Right atrium auricular region (tissue), 2 donors: ENCODE measurements around the gene LASP1. TPM values are rescaled to one million over a fixed set of nuclear protein-coding genes. Genes with fewer than 3 reads are reported as not detected.

Source experiments
- DNase-seq: peaks from one replicate; pipeline ENCODE4 v3.0.0-alpha.2; 2019; ENCODE audit warnings: low spot score
- H3K27ac ChIP-seq, 2 donors: fragments of 200-600 bp; sonication (generic); 1 replicate in 1 of 2; 2 replicates in 1 of 2; pipeline ENCODE4 v1.5.1; 2016 to 2019
- H3K27me3 ChIP-seq, 2 donors: fragments of 200-600 bp; sonication (generic); one replicate each; pipeline versions ENCODE4 v1.5.1 to v1.6.0; 2017 to 2019
- H3K36me3 ChIP-seq: fragments of 200-600 bp; sonication (generic); one replicate; pipeline ENCODE4 v1.5.1; 2016
- H3K4me1 ChIP-seq, 2 donors: fragments of 200-600 bp; sonication (generic); one replicate each; pipeline versions ENCODE4 v1.5.1 to v1.6.0; 2017 to 2019
- H3K4me3 ChIP-seq, 2 donors: fragments of 200-600 bp; sonication (generic); 1 replicate in 1 of 2; 2 replicates in 1 of 2; pipeline ENCODE4 v1.5.1; 2017 to 2019; ENCODE audit warnings: mild to moderate bottlenecking in 1 of 2, moderate library complexity in 1 of 2
- H3K9me3 ChIP-seq, 2 donors: fragments of 200-600 bp; sonication (generic); one replicate each; pipeline ENCODE4 v1.5.1; 2019
- CTCF ChIP-seq, 2 donors: fragments of 200-600 bp; sonication (generic); IDR thresholded peaks; one replicate each; pipeline ENCODE4 v1.5.1; 2019; ENCODE audit warnings: antibody characterized with exemption in 2 of 2
- total RNA-seq, 2 donors: library from RNA; depleted of rRNA; stranded (reverse); fragments of >200 nt; gene quantifications; one replicate each; pipeline ENCODE4 v1.1.0, GENCODE V29; 2016

LASP1 gene
- total RNA-seq, 2 donors from 2014 or later, result 34.2 to 65.4 TPM

GRCh38 chr17:38857271-38857670 lies 12.6 kb upstream of the LASP1 start:
- peaks cover 0 to 13% of the 10 kb centered on the region in 2 donors for H3K4me1 ChIP-seq
- no peak overlapping the region for H3K27ac ChIP-seq
- H3K27me3 ChIP-seq, result no peaks in the 10 kb centered on the region
- H3K9me3 ChIP-seq, result no peaks in the 10 kb centered on the region
- no peak overlapping the region for H3K4me3 ChIP-seq
- H3K36me3 ChIP-seq, result peaks cover 4% of the 10 kb centered on the region
- no peak for DNase-seq
- TF ChIP-seq CTCF (IDR thresholded peaks at IDR 0.05), result no peak

GRCh38 chr17:38861399-38861843 lies 8.4 kb upstream of the LASP1 start:
- no peak for TF ChIP-seq CTCF (IDR thresholded peaks at IDR 0.05)
- H3K27me3 ChIP-seq, result no peaks in the 10 kb centered on the region
- H3K36me3 ChIP-seq, result no peaks in the 10 kb centered on the region
- H3K27ac ChIP-seq, result no peak overlapping the region
- H3K4me1 ChIP-seq, result no peaks in the 10 kb centered on the region
- H3K9me3 ChIP-seq, result no peaks in the 10 kb centered on the region
- no peak overlapping the region for H3K4me3 ChIP-seq
- no peak for DNase-seq

- Histone ChIP-seq H3K4me1 (peaks cover 0 to 14% of the 10 kb centered on the region in 2 donors), H3K27me3 (no peaks in the 10 kb centered on the region), H3K27ac (no peak overlapping the region), H3K36me3 (no peaks in the 10 kb centered on the region), H3K4me3 (no peak overlapping the region), H3K9me3 (no peaks in the 10 kb centered on the region)
- no peak for DNase-seq
- no peak for TF ChIP-seq CTCF (IDR thresholded peaks at IDR 0.05)
These were observed 5.0 kb upstream of the LASP1 start for GRCh38 chr17:38864636-38865398.

- Histone ChIP-seq H3K9me3 (no peaks in the 10 kb centered on the region), H3K27ac (peak overlapping the region; percentile 95 to 96), H3K4me3 (peak overlapping the region; percentile 21 to 94), H3K36me3 (no peaks in the 10 kb centered on the region), H3K4me1 (peaks cover 0 to 29% of the 10 kb centered on the region in 2 donors), H3K27me3 (no peaks in the 10 kb centered on the region)
- TF ChIP-seq CTCF (IDR thresholded peaks at IDR 0.05), result peak in 1 of 2 donors; percentile 21
- DNase-seq, result peak; percentile 72
These were observed 2.5 kb upstream of the LASP1 start for GRCh38 chr17:38867179-38867967.

- peak; percentile 87 for DNase-seq
- no peaks in the 10 kb centered on the region for H3K27me3 ChIP-seq
- TF ChIP-seq CTCF (IDR thresholded peaks at IDR 0.05), result no peak
These were observed 1.7 kb upstream of the LASP1 start for GRCh38 chr17:38867968-38868816.

More at GRCh38 chr17:38867968-38868816, 1.7 kb upstream of the LASP1 start:
- Histone ChIP-seq H3K4me1 (peaks cover 0 to 38% of the 10 kb centered on the region in 2 donors), H3K9me3 (no peaks in the 10 kb centered on the region), H3K27ac (peak overlapping the region; percentile 95 to 96), H3K36me3 (no peaks in the 10 kb centered on the region), H3K4me3 (peak overlapping the region; percentile 94 to 98)
